ENCODE results near the gene SYAP1. TPM values are rescaled to one million over a fixed set of nuclear protein-coding genes. Genes with fewer than 3 reads are reported as not detected.
"Not testable (repeated sequence)": the region's sequence is repeated elsewhere in the genome, so short reads cannot be mapped to it uniquely, and the experiment has no call there.

SYAP1 gene
- polyA plus RNA-seq, 1 donor from 2014 or later: 14.4 TPM

DNA sequence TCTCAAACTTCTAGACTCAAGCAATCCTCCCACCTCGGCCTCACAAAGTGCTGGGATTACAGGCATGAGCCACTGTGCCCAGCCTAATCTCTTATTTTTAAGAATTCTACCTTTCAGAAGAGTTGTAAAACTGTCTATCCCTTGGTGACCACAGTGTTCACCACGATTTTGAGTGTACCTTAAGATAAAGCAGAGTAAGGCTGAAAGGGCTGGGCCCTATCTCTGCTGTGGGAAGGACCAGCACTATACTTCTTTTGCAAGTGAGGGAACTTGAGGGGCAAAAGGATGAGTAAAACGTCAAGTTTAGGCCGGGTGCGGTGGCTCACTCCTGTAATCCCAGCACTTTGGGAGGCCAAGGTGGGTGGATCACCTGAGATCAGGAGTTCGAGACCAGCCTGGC lies 3.0 kb upstream of the SYAP1 start:
- not testable (repeated sequence) for H3K9ac ChIP-seq (ENCODE audit: low read length); H3K36me3 ChIP-seq (ENCODE audit: insufficient read depth, low read length); H3K27me3 ChIP-seq (ENCODE audit: insufficient read depth, low read depth, low read length); H3K27ac ChIP-seq (ENCODE audit: low read length); H4K20me1 ChIP-seq (ENCODE audit: insufficient read depth); H3K4me3 ChIP-seq (ENCODE audit: low read length); H3F3A ChIP-seq (ENCODE audit: insufficient read depth, low read length, poor library complexity, severe bottlenecking); H2AFZ ChIP-seq (ENCODE audit: low read depth, low read length); H3K9me2 ChIP-seq (ENCODE audit: insufficient read depth, low read length); H3K4me2 ChIP-seq (ENCODE audit: low read length); H3K9me3 ChIP-seq (ENCODE audit: low read length)
- peaks cover 16% of the 10 kb centered on the region for H3K79me2 ChIP-seq (replicated peaks; ENCODE audit: insufficient read depth, low read length)

DNA sequence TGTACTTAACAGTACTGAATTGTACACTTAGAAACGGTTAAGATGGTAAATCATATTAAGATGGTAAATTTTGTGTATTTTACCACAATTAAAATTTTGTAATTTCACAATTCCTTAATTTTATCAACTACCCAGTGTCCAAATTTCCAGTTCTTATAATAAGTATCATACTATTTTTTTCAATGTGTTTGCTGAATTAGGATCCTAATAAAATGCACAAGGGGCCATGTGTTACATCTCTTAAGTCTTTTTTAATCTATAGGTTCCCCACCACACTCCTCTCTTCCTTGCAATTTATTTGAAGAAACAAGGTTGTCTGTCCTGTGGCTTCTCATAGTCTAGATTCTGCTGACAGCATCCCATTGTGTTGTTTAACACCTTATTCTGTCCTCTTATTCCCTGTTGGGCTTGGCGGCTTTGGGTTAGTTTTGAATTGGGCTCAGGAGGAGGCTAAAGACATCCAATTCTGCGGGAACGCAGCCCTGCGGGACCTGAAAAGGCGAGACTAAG lies 533 bp upstream of the SYAP1 start:
- Histone ChIP-seq H3K9me2 (ENCODE audit: insufficient read depth, low read length) (no peaks in the 10 kb centered on the region), H3K36me3 (ENCODE audit: insufficient read depth, low read length) (no peaks in the 10 kb centered on the region), H4K20me1 (ENCODE audit: insufficient read depth) (no peaks in the 10 kb centered on the region), H3K27me3 (ENCODE audit: insufficient read depth, low read depth, low read length) (no peaks in the 10 kb centered on the region), H3K4me2 (ENCODE audit: low read length) (peak overlapping the region; percentile 65), H3F3A (ENCODE audit: insufficient read depth, low read length, poor library complexity, severe bottlenecking) (no peaks in the 10 kb centered on the region), H3K27ac (ENCODE audit: low read length) (peak overlapping the region; percentile 99), H3K4me3 (ENCODE audit: low read length) (peak overlapping the region; percentile 81), H3K79me2 (replicated peaks; ENCODE audit: insufficient read depth, low read length) (peaks cover 16% of the 10 kb centered on the region), H3K9me3 (ENCODE audit: low read length) (no peaks in the 10 kb centered on the region), H3K9ac (ENCODE audit: low read length) (peak overlapping the region; percentile 90), H2AFZ (ENCODE audit: low read depth, low read length) (peak overlapping the region; percentile 60)
- no peak for TF ChIP-seq EZH2 (IDR thresholded peaks at IDR 0.05; ENCODE audit: borderline replicate concordance, insufficient read depth, low read length, poor library complexity, severe bottlenecking)
- TF ChIP-seq MXI1 (conservative IDR thresholded peaks at IDR 0.05; ENCODE audit: poor library complexity, severe bottlenecking): no peak
- TF ChIP-seq RAD21 (conservative IDR thresholded peaks at IDR 0.05): no peak
- no peak for TF ChIP-seq EP300 (conservative IDR thresholded peaks at IDR 0.05; ENCODE audit: poor library complexity, severe bottlenecking)
- TF ChIP-seq TAF1 (IDR thresholded peaks at IDR 0.05; ENCODE audit: low read depth): no peak
- TF ChIP-seq SMC3 (conservative IDR thresholded peaks at IDR 0.05; ENCODE audit: poor library complexity): no peak
- TF ChIP-seq REST (IDR thresholded peaks at IDR 0.05; ENCODE audit: borderline replicate concordance): no peak
- TF ChIP-seq, protein P1, sequence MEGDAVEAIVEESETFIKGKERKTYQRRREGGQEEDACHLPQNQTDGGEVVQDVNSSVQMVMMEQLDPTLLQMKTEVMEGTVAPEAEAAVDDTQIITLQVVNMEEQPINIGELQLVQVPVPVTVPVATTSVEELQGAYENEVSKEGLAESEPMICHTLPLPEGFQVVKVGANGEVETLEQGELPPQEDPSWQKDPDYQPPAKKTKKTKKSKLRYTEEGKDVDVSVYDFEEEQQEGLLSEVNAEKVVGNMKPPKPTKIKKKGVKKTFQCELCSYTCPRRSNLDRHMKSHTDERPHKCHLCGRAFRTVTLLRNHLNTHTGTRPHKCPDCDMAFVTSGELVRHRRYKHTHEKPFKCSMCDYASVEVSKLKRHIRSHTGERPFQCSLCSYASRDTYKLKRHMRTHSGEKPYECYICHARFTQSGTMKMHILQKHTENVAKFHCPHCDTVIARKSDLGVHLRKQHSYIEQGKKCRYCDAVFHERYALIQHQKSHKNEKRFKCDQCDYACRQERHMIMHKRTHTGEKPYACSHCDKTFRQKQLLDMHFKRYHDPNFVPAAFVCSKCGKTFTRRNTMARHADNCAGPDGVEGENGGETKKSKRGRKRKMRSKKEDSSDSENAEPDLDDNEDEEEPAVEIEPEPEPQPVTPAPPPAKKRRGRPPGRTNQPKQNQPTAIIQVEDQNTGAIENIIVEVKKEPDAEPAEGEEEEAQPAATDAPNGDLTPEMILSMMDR (IDR thresholded peaks at IDR 0.05; ENCODE audit: poor library complexity, severe bottlenecking): no peak
- no peak for TF ChIP-seq POLR2AphosphoS5 (IDR thresholded peaks at IDR 0.05)

DNA sequence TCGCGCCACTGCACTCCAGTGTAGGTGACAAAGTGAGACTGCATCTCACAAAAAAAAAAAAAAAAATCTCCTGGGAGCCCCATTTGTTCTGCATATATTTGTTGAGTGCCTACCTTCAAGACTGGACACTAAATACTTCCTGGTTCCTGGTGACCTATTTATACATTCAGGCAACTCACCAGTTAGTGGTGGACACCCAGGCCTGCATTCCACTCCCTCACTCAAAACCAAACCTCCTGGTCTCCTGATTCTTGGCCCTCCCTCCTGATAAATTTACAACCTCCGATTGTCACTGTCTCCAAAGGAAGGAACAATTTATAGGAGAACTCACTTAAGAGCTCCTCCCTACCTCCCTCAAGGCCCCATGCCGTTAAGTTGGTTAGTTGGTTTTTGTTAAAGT lies 3.1 kb downstream of the SYAP1 start:
- Histone ChIP-seq H3K4me3 (ENCODE audit: low read length) (no peak overlapping the region), H3K27me3 (ENCODE audit: insufficient read depth, low read depth, low read length) (no peaks in the 10 kb centered on the region), H3K9ac (ENCODE audit: low read length) (no peak overlapping the region), H3K9me3 (ENCODE audit: low read length) (no peaks in the 10 kb centered on the region), H3F3A (ENCODE audit: insufficient read depth, low read length, poor library complexity, severe bottlenecking) (no peaks in the 10 kb centered on the region), H3K27ac (ENCODE audit: low read length) (no peak overlapping the region), H2AFZ (ENCODE audit: low read depth, low read length) (no peak overlapping the region), H4K20me1 (ENCODE audit: insufficient read depth) (no peaks in the 10 kb centered on the region), H3K36me3 (ENCODE audit: insufficient read depth, low read length) (no peaks in the 10 kb centered on the region), H3K4me2 (ENCODE audit: low read length) (no peak overlapping the region), H3K9me2 (ENCODE audit: insufficient read depth, low read length) (no peaks in the 10 kb centered on the region), H3K79me2 (replicated peaks; ENCODE audit: insufficient read depth, low read length) (peaks cover 16% of the 10 kb centered on the region)
- TF ChIP-seq EZH2 (IDR thresholded peaks at IDR 0.05; ENCODE audit: borderline replicate concordance, insufficient read depth, low read length, poor library complexity, severe bottlenecking) (no peak), RAD21 (conservative IDR thresholded peaks at IDR 0.05) (no peak), MXI1 (conservative IDR thresholded peaks at IDR 0.05; ENCODE audit: poor library complexity, severe bottlenecking) (no peak), SMC3 (conservative IDR thresholded peaks at IDR 0.05; ENCODE audit: poor library complexity) (no peak), REST (IDR thresholded peaks at IDR 0.05; ENCODE audit: borderline replicate concordance) (no peak), POLR2AphosphoS5 (IDR thresholded peaks at IDR 0.05) (no peak)
- TF ChIP-seq, protein P1 (IDR thresholded peaks at IDR 0.05; ENCODE audit: poor library complexity, severe bottlenecking): no peak
